ENCODE results near the gene INMT. TPM values are rescaled to one million over a fixed set of nuclear protein-coding genes. Genes with fewer than 3 reads are reported as not detected.

Gene INMT
- total and polyA plus RNA-seq, 12 donors = 12.3 to 57.3 (median 26.9) TPM

- H3K4me3 ChIP-seq = peak overlapping the region in 6 of 10 donors; percentile 8 to 59 (median 41)
- DNase-seq = peak; percentile 81 to 84
- ATAC-seq = peak; percentile 37 to 70 (median 44)
These were observed 3.6 kb downstream of the INMT start for GRCh38 chr7:30755384-30756154.

GRCh38 chr7:30757342-30757692 is 5.4 kb downstream of the INMT start:
- intact Hi-C loops (cut with DNase I) = no loop called here
- Histone ChIP-seq H3K27ac (peak overlapping the region in 5 of 10 donors; percentile 27 to 69 (median 46)), H3K27me3 (no peaks in the 10 kb centered on the region), H3K4me1 (peaks cover 22 to 86% (median 64%) of the 10 kb centered on the region in 9 donors), H3K4me3 (no peak overlapping the region), H3K36me3 (peaks cover 0 to 14% (median 0%) of the 10 kb centered on the region in 9 donors), H3K9me3 (no peaks in the 10 kb centered on the region)
- WGBS, 2 donors = 58 to 76% methylated on average over 6 of the region's 6 CpGs
- TF ChIP-seq CTCF (IDR thresholded peaks at IDR 0.05) = no peak
- no peak for ATAC-seq
- DNase-seq = no peak

More at GRCh38 chr7:30755384-30756154, 3.6 kb downstream of the INMT start:
- peaks cover 0 to 14% (median 0%) of the 10 kb centered on the region in 9 donors for H3K36me3 ChIP-seq
- H3K27ac ChIP-seq = peak overlapping the region in 9 of 10 donors; percentile 10 to 80 (median 48)
- intact Hi-C loops (cut with DNase I) = no loop called here
- H3K4me1 ChIP-seq = peaks cover 19 to 86% (median 63%) of the 10 kb centered on the region in 9 donors
- WGBS, 2 donors = 36 to 49% methylated on average over 20 to 22 of the region's 22 CpGs
- H3K27me3 ChIP-seq = no peaks in the 10 kb centered on the region
- peak in 3 of 9 donors; percentile 14 to 34 (median 27) for TF ChIP-seq CTCF (IDR thresholded peaks at IDR 0.05)
- H3K9me3 ChIP-seq = no peaks in the 10 kb centered on the region

- peak overlapping the region in 7 of 10 donors; percentile 12 to 52 (median 48) for H3K27ac ChIP-seq
- TF ChIP-seq CTCF (IDR thresholded peaks at IDR 0.05) = no peak
- no peaks in the 10 kb centered on the region for H3K27me3 ChIP-seq
- no peaks in the 10 kb centered on the region for H3K9me3 ChIP-seq
- peaks cover 20 to 91% (median 59%) of the 10 kb centered on the region in 9 donors for H3K4me1 ChIP-seq
- no peak overlapping the region for H3K4me3 ChIP-seq
- peaks cover 0 to 14% (median 0%) of the 10 kb centered on the region in 9 donors for H3K36me3 ChIP-seq
- DNase-seq (no peak), ATAC-seq (no peak)
- intact Hi-C loops (cut with DNase I) = no loop called here
- WGBS, 2 donors = 96% methylated on average over 3 of the region's 3 CpGs
These were observed 8.7 kb downstream of the INMT start for GRCh38 chr7:30760514-30761213.
